Measurements from ENCODE around the gene POU3F1.
A peak's percentile ranks its signal among the peaks of the same experiment; 100 is the strongest.

POU3F1 gene

GRCh38 chr1:38006008-38006828, 40.4 kb downstream of the POU3F1 start:
- DNase-seq (ENCODE audit: low read depth in 2 of 2), result no peak
- peak overlapping the region; percentile 22 to 79 for H3K4me3 ChIP-seq (replicated peaks in 1 of 2; ENCODE audit: low read depth in 2 of 2, low read length in 2 of 2)
- no peak for TF ChIP-seq CTCF (IDR thresholded peaks at IDR 0.05; ENCODE audit: low read depth, low read length)

DNA sequence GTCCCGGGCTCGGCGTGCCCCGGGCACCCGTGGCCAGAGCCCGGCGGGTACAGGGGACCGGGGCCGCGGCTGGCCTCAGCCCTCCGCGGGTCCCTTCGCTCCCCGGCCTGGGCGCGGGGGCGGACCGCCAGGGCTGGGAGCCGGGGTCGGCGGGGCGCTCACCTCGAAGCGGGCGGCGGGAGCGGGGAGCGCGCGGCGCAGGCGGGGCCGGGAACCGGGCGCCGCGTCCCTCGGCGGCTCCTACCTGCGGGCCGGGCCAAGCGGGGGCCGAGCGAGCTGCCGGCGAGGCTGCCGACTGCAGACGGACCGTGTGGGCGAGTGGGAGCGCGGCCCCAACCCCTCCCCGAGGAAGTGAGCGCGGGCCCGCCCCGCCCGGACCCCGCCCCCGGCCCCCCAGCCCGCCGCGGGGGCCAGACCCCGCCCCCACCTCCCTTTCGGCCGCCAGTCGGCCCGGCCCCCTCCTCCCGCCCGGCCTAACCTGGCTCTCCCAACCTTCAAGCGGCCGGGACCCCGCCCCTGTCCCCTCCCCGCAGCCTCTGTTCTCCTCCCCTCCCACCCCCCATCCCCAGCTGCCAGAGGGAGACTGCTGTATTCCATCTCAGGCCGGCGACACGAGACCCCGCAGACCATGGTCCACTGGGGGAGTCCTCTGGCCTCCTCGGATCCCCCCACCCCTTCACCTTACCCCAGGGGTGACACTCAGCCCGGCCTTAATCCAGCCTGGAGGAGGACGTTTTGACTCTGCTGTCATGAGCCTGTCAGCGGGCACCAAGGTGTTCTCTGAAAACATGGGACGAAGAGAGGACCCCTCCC, 41.2 kb downstream of the POU3F1 start, which contains the start of gene FHL3:
Gene FHL3 (minus strand): TSS at position 320 of the 813 bp plus-strand sequence. CDS start 6,102 bp downstream, outside the sequence.
- no peak for TF ChIP-seq CTCF (IDR thresholded peaks at IDR 0.05; ENCODE audit: low read depth, low read length)
- peak within 1 kb of the TSS; percentile 68 to 79 for H3K4me3 ChIP-seq (replicated peaks in 1 of 2; ENCODE audit: low read depth in 2 of 2, low read length in 2 of 2)
- DNase-seq (ENCODE audit: low read depth in 2 of 2), result peak; percentile 39 to 73

- peak in 1 of 2 donors; percentile 35 for DNase-seq (ENCODE audit: low read depth in 2 of 2)
- peak; percentile 2 for TF ChIP-seq CTCF (IDR thresholded peaks at IDR 0.05; ENCODE audit: low read depth, low read length)
- peak overlapping the region; percentile 68 to 79 for H3K4me3 ChIP-seq (replicated peaks in 1 of 2; ENCODE audit: low read depth in 2 of 2, low read length in 2 of 2)
Observed at GRCh38 chr1:38004284-38005108, 42.1 kb downstream of the POU3F1 start.

- H3K4me3 ChIP-seq (replicated peaks in 1 of 2; ENCODE audit: low read depth in 2 of 2, low read length in 2 of 2), result peak overlapping the region; percentile 68 to 79
- peak; percentile 35 to 47 for DNase-seq (ENCODE audit: low read depth in 2 of 2)
- no peak for TF ChIP-seq CTCF (IDR thresholded peaks at IDR 0.05; ENCODE audit: low read depth, low read length)
Observed at GRCh38 chr1:38003261-38004250, 43.0 kb downstream of the POU3F1 start.

DNA sequence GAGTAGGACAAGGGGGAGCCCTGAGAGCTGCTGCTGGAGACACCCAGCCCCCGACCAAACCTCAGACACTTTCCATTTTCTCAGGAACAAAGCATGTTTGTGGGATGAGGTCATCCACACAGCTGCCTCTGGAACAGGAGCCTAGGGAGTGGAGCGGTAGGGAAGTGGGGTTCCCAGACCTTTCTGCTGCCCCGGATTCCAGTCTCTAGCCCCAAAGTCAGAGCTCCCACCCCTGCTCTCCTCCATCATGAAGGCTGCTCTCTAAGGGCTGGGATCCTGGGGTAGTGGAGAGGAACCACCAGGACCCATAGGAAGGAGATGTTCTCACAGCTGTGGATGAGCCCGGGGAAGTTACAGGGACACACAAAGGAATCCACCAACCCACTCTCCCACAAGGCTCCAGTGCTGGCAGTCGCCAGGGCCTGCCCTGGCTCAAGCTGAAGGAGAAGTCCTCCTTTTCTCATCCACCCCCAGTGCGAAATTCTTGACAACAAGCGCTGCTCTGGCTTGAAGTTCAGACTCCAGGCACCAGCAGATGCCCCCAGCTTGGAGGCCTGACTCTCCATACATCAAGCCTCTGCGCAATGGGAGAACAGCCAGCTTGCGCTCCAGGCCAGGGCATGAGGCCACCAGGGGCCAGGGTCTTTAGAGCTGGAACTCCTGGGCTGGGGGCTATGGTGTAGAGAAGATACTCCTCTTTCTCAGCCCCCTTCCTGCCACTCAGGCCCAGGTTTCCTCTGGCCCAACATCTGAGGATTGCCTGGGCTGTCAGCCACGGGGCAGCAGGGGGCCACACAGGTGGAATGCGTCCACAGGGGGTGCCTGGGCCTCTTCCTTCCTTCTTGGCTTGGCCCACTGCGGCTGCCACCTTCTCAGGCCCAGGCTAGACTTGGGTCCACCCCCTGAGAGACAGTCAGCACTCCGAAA, 45.8 kb downstream of the POU3F1 start:
- DNase-seq (ENCODE audit: low read depth in 2 of 2), result peak; percentile 81 to 90

More for the DNA sequence above, 45.8 kb downstream of the POU3F1 start:
- H3K4me3 ChIP-seq (replicated peaks in 1 of 2; ENCODE audit: low read depth in 2 of 2, low read length in 2 of 2), result peak overlapping the region in 1 of 2 donors; percentile 21
- TF ChIP-seq CTCF (IDR thresholded peaks at IDR 0.05; ENCODE audit: low read depth, low read length), result no peak
